HG03060 (cell line): ENCODE data around the gene IKBKE.
A peak's percentile ranks its signal among the peaks of the same experiment; 100 is the strongest.

ENCODE experiments used
- ATAC-seq: cut with Tn5 transposase; IDR thresholded peaks from one replicate; pipeline ENCODE4 v1.9.1; 2021; ENCODE audit warnings: low read depth, moderate number of reproducible peaks; ENCODE audit not compliant: unreplicated experiment

Gene IKBKE

GRCh38 chr1:206469933-206470691 is at the start of gene IKBKE:
Gene IKBKE (plus strand): TSS chr1:206470476. CDS start chr1:206473228, 2,752 bp downstream.
- peak; percentile 33 for ATAC-seq

DNA sequence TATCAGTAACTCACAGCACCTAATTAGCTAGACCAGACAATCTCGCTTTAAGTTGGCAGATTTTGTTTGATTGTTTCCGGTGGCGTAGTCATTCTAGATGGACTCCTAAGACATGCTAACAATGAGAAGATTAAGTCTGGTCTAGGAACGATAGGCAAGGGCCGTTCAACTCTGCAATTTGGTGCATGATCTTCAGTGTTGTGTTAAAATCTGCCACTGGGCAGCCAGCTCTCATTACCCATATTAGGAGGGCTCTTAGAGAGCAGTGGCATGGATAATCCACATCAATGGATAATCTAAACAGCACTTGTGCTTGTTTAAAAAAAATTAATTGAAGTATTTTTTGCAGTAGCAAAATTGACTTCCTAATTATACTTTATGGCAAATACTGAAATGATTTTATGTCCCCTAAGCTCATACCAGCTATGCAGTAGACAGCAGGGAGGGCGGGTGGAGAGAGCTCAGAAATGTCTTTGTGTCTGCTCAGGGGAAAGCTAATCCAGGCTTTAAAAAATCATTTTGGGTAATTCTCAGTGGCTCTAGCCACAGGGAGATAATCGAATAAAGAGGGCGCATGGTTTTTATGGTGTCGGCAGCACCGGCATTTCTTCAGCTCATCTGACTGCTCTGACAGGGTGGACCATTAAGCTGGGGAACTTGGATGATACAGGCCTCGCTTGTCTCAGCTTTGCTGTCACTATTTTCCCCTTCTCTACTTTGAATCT is 48.5 kb upstream of the IKBKE start:
- ATAC-seq: no peak

DNA sequence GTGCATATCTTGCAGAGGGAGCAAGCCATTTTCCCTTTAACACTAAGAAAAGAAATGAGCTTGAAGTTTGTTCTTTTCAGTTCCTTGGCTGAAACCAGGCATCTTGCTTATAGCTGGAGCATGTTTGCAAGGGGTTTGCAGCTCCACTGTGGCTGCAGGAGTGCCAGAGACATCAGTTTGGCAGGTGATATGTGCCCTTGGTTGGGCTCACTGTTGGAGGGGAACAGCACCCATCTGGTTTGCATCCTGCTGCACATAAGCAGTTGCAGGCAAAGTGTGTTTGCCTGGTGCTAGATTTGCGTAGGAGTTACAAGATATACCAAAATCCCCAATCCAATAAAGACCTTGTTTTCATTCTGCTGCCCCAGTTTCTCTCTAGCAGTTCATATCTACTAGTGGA is 47.8 kb upstream of the IKBKE start:
- no peak for ATAC-seq

GRCh38 chr1:206427291-206427690 is 43.0 kb upstream of the IKBKE start:
- no peak for ATAC-seq

DNA sequence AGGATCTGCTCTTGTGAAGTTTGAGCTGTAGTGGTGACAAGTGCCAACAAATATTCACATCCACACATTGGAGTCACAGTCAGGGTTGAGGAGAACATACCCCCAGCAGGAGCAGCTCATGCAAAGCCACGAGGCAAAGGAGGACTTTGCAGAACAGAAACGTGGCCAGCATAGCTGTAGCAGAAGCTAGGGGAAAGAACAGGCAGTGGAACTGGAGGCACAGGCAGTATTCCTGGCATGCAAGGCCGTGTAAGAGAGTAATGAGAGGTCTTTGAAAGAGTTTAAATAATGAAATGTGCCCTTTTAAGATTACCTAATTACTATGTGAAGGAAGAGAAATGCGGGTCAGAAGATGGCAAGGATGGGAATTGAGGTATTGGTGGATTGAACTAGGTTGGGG is 40.9 kb upstream of the IKBKE start:
- ATAC-seq: no peak

GRCh38 chr1:206430031-206430983 is 40.0 kb upstream of the IKBKE start:
- peak; percentile 86 for ATAC-seq

DNA sequence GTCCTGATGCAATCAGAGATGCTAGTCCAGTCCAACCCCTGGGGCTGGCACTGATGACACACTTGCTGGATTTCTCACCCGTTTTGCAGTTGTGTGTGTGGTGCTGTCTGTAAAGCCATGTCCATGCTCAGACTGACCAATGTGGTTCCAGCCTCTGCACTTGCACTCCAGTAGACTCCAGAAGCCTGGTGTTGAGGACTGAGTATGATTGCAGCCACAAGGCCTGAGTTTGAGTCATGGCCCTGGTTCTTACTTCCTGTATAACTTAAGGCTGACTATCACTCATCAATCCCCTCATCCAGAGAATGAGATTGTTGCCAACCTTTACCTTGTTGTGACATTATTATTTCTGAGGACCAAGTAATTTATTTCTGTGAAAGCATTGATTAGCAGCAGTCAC is 34.8 kb upstream of the IKBKE start:
- no peak for ATAC-seq

DNA sequence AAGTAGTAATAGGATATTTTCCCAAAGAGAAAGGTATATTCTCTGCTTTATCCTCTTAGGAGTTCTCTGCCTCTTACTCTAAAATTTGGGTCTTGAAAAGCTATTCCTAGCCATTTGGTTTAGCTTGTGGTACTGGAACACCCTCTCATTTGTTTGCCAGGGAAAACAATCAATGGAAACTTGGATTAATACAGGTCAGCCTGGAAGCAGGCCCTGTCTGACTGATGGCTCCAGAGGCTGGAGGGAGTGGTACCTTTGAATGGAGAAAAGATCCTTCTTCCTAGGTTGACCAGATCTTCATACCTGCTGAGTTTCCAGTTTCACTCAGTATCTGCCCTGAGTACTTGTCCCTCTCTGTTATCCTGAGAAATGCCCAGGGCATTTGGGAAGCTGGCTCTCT is 31.7 kb upstream of the IKBKE start:
- ATAC-seq: no peak

GRCh38 chr1:206439205-206439604 is 31.1 kb upstream of the IKBKE start:
- ATAC-seq: no peak

DNA sequence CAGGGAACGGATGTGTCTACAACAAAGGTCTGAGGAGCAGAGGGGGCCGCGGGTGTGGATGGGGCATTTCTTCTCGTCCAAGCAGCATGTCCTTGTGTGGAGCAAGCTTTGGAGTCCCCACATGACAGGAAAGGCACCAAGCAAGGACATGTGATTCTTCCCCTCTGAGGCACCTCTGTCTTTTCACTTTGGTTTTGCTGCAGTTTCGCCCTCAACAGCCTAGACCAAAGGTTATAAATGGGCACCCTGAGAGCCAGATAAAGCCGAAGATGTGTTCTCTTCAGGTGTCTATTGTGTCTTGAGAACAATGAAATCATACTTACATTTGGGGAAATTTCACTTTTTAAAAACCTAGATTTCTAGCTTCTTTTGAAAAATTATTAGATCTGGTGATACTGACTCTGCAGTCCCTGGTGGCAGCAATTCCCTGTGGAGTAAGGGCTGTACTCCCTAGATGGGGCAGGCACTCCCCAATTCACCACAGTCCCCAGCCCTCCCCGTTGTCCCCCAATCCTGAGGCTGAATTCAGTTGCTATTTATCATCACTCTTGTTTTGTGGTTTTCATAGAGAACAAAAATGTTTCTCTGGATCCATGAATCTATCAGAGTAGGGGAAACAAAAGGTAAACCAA is 28.8 kb upstream of the IKBKE start:
- no peak for ATAC-seq

DNA sequence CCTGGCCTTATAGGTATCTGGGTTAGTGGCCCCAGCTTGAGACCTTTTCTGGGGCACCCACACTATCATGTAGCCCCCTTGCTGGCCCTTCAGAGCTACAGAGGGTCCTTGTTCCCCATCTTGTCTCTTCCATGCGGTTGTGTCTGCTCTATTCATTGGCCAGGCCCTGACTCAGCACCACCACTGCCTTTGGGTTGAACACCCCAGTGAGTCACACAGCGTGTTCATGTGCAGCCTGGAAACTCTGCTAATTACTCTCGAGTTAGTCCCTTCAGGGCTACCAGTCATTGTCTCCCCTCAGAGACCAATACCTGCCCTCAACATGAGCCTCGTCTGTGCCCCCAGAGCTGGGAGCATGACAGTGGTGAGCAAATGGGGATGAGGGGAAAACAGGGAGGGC is 28.2 kb upstream of the IKBKE start:
- ATAC-seq: no peak

- no peak for ATAC-seq
Measured at GRCh38 chr1:206445116-206445515, 25.2 kb upstream of the IKBKE start.

DNA sequence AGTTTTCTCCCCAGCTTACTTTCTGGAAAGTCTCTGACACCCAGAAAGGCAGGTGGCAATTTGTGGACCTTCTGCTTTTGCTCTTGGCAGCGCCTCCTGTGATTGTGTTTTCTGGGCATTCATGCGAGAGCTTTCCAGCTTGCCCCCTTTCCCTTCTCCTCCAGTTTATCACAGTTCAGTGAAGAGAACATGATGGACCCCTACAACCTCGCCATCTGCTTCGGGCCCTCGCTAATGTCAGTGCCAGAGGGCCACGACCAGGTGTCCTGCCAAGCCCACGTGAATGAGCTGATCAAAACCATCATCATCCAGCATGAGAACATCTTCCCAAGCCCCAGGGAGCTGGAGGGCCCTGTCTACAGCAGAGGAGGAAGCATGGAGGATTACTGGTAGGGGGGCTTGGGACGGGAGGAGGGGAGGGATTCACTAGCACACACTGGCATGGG is 24.3 kb upstream of the IKBKE start:
- no peak for ATAC-seq

DNA sequence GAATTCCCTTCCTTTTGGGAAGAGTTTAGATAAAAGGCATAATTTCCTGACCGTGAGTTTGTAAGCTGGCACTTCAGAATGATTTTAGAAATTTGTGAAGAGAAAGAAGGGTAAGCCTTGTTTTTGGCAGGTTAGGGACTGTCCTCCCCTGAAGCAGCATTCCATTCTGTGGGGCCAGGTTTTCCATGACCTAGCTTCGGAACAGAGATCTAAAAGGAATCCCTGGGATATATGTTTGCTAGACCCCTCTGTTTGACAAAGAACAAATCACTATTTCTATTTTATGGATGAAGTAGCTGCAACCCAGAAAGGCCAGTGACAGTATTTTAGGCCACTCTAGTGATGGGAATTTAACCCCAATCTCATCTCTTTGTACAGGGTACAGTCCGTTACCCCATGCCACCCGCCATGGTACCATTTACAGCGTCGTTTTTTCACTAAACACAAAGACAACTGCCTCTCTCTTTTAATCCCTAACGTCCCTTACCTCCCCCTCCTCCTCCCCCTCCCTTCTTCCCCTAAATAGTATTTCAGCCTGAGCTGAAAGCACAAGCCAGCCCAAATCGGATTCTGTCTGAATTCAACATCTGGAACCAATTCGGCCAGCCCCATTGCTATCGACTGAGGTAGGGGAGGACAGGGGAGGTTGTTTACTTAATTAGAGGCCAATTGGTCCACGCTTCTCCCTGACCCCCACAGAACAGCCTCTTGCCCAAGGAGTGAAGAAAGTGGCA is 23.4 kb upstream of the IKBKE start:
- no peak for ATAC-seq

- no peak for ATAC-seq
Measured at GRCh38 chr1:206447422-206447765, 22.9 kb upstream of the IKBKE start.

- ATAC-seq: no peak
Measured at GRCh38 chr1:206447792-206448191, 22.5 kb upstream of the IKBKE start.

DNA sequence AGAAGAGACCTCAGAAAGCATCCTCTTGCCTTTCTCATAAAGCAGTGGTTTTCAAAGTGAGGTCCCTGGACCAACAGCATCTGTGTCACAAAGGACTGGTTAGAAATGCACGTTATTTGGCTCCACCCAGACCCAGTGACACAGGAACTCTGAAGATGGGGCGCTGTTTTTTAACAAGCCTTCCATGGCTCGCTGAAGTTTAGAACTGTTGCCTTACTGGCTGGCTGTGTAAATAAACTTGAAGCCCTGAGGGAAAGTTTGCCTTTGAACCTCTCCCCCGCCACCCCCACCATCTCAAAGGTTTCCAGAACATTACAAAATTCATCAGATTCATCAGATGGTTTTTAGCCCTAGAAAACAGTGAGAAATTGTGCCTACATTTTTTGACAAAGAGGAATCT is 21.8 kb upstream of the IKBKE start:
- no peak for ATAC-seq

DNA sequence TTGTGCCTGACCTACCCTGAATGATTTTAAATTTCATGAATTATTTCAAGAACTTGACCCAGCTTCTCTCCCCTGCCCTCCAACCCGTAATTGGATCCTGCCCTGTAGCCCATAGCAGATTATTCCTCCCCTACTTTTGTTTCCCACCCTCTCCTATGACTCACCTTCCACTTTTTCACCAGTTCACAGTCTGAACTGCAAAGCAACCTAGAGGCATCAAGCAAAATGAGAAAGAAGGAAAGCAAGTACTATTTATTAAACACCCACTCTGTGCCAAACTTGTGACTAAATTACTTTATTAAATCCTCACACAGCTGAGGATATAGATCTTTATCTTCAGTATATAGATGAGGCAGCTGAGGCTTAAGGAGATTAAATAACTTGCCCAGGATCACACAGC is 20.7 kb upstream of the IKBKE start:
- ATAC-seq: no peak

- no peak for ATAC-seq
Measured at GRCh38 chr1:206450281-206450680, 20.0 kb upstream of the IKBKE start.

DNA sequence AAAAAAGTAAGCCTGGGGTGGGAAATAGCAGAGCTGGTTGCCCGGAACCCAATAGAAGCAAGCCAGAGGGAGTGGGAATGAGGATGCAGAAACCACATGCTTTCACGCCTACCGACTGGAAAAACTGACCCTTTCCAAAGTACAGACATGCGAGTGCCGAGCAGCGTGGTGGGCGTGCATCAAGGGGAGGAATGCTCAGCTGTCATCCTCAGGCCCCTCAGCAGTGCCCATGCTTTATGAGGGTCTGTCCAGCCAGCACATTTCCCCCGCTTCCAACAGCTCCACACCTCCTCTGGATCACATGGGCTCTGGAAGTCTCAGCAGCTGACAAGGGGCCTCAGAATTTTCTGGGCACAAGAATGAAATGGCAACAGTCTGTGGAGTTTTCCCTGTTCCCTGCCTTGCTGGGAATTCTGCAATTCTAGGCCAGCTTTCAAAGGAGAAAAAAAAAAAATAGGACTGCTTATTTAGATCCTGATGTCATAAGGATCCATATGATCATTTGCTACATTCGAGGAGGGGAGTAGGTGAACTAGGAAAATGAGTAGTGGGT is 19.1 kb upstream of the IKBKE start:
- ATAC-seq: no peak
